Heart right ventricle (tissue), 16 donors: ENCODE results near the gene VWA5B1. TPM values are rescaled to one million over a fixed set of nuclear protein-coding genes. Genes with fewer than 3 reads are reported as not detected.
A peak's percentile ranks its signal among the peaks of the same experiment; 100 is the strongest.

Experiments used
- ATAC-seq, 8 donors: fragments of 200-7000 bp; cut with Tn5 transposase; one replicate each; pipeline ENCODE4 v1.9.1; 2020; ENCODE audit warnings: mild to moderate bottlenecking in 8 of 8, moderate library complexity in 8 of 8, moderate number of reproducible peaks in 1 of 8
- DNase-seq, 2 donors: peaks; one replicate each; pipeline ENCODE4 v3.0.0-alpha.2; 2020
- H3K27ac ChIP-seq, 10 donors: fragments of 200-600 bp; sonication (generic) in 2 of 10; one replicate each; pipeline versions ENCODE4 v1.5.0 to v1.8.0; 2020 to 2022; ENCODE audit warnings: mild to moderate bottlenecking in 3 of 10
- H3K27me3 ChIP-seq, 7 donors: fragments of 200-600 bp; one replicate each; pipeline ENCODE4 v1.8.0; 2021 to 2022; ENCODE audit warnings: mild to moderate bottlenecking in 2 of 7
- H3K36me3 ChIP-seq, 9 donors: fragments of 200-600 bp; sonication (generic) in 1 of 9; one replicate each; pipeline versions ENCODE4 v1.5.0 to v1.8.0; 2020 to 2022; ENCODE audit warnings: mild to moderate bottlenecking in 2 of 9
- H3K4me1 ChIP-seq, 9 donors: fragments of 200-600 bp; sonication (generic) in 1 of 9; one replicate each; pipeline versions ENCODE4 v1.5.0 to v1.8.0; 2020 to 2022; ENCODE audit warnings: mild to moderate bottlenecking in 4 of 9
- H3K4me3 ChIP-seq, 10 donors: fragments of 200-600 bp; sonication (generic) in 2 of 10; one replicate each; pipeline versions ENCODE4 v1.5.0 to v1.8.0; 2020 to 2022; ENCODE audit warnings: mild to moderate bottlenecking in 7 of 10, moderate library complexity in 2 of 10
- H3K9me3 ChIP-seq, 11 donors: fragments of 200-600 bp in 10 of 11; sonication (generic) in 2 of 11; one replicate each; pipeline versions ENCODE4 v1.5.0 to v1.8.0; 2013 to 2022; ENCODE audit warnings: mild to moderate bottlenecking in 2 of 11, control low read depth in 1 of 11, moderate library complexity in 1 of 11
- WGBS, 2 donors: extraction: QIAGEN DNeasy Blood & Tissue Kit; methylation state at CpG; one replicate each; pipeline ENCODE4 v1.1.7; 2013; ENCODE audit warnings: inconsistent platforms in 1 of 2; 5-methylcytosine and 5-hydroxymethylcytosine counted together
- intact Hi-C, 10 donors: fragments of 100-400 bp; cut with DNase I; formaldehyde crosslinking; loops; one replicate each; pipeline versions ENCODE4 v1.11.1 to v1.14.2; 2022
- polyA plus RNA-seq, 2 donors: library from polyadenylated mRNA; stranded (reverse); fragments of 200-250 nt; gene quantifications; one replicate each; pipeline ENCODE4 v1.2.3, GENCODE V29; 2013
- total RNA-seq, 10 donors: library from RNA; stranded (reverse); fragmentation: NEBNext Ultra II Directional in 3 of 10; extraction: Animal tissue kit (Norgen Biotek cat#: 25700) in 3 of 10; gene quantifications; one replicate each; pipeline versions ENCODE4 v1.2.1 to v1.2.4, GENCODE V29; 2021 to 2023
- TF ChIP-seq, protein P1 (sequence below), 9 donors: fragments of 200-600 bp; sonication (generic) in 2 of 9; IDR thresholded peaks; one replicate each; pipeline versions ENCODE4 v1.5.0 to v1.8.0; 2021 to 2022; ENCODE audit warnings: antibody characterized with exemption in 9 of 9, mild to moderate bottlenecking in 5 of 9, moderate library complexity in 1 of 9
- donor health status: Arrhythmogenic right ventricular cardiomyopathy.
- donor health status: ischemic (EF 13 %, LVEDD 7.1; RV severe dilation, severe dysfunction).
- donor health status: healthy with polysubstance abuse.
- donor health status: DM: no; HTN: yes; CAD: no.
- donor health status: DM: no; HTN: no; CAD: no.
- donor health status: ischemic (EF 25% LVEDD 6.9; RV normal size, moderate dysfunction).
- donor health status: ischemic (EF 25% LVEDD 5.7; RV mildly dilated, moderate dysfunction).
- donor health status: healthy.
- donor health status: DM: yes; HTN: yes; CAD: no.
- donor health status: Ischemic cardiomyopathy.
- donor health status: ischemic (EF 35%, LVEDD 5.7; RV mildly dilated, moderate dysfunction).
- donor health status: nonischemic (EF 11% LVEDD 7.7; RV severe dilation, severe dysfunction).
- donor health status: DM: yes; HTN: yes; CAD: no.
- donor health status: PGD.
- donor health status: ischemic (EF 29% LVEDD 5.4; RV normal size, mild dysfunction).
- donor health status: nonischemic (EF 23%, LVEDD 6.1; RV moderate dilation, normal function).

VWA5B1 gene
- total and polyA plus RNA-seq, 12 donors = 0.03 to 1.2 (median 0.18) TPM; not detected in 9

DNA sequence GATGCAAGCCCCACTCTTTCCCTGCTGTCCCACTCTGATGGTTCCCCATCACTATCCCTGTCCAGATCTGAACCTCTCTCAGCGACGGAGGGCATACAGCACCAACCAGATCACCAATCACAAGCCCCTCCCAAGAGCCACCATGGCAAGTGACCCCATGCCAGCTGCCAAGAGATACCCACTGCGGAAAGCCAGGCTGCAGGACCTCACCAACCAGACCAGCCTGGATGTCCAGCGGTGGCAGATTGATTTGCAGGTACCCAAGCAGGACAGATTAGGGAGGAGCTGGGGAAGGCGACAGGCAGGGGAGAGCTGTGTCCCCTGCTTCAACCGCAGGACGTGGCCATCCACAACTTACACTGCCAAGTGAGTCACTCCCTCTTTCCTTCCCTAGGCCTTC lies 46.9 kb downstream of the VWA5B1 start:
- H3K36me3 ChIP-seq = no peaks in the 10 kb centered on the region
- WGBS, 2 donors = 85% methylated on average over 7 of the region's 7 CpGs
- intact Hi-C loops = no loop called here

DNA sequence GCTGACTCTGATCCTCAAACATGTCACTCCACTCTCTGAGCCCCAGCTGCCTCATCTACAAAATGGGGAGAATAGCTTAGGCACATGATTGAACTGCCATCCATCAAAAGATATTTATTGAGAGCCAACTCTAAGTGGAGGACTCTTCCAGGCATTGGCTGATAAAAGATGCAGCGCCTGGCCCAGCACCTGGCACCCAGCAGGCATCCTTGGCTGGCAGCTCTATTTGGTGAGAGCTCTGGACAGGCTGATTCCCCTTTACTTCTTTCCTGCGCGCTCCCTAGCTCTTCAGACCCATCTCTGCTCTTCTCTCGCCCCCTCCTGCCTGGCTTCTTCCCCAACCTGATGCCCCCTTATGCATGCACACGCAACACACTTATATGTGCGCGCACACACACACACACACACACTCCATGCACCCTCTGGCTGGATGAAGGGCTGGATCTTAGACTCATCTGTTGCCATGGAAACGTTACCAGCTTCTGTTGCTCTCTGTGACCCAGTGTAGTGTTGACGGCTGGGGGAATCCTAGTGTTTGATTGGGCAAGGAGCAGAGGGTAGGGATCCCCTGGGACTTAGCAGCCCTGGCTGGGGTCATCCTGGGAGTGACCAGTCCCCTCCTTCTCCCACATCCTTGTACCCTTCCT lies 49.3 kb downstream of the VWA5B1 start:
- Histone ChIP-seq H3K4me3 (no peak overlapping the region), H3K27ac (no peak overlapping the region), H3K27me3 (peaks cover 0 to 31% (median 28%) of the 10 kb centered on the region in 7 donors), H3K36me3 (no peaks in the 10 kb centered on the region), H3K9me3 (no peaks in the 10 kb centered on the region), H3K4me1 (peaks cover 0 to 6% (median 0%) of the 10 kb centered on the region in 9 donors)
- 64 to 66% methylated on average over 9 of the region's 9 CpGs for WGBS, 2 donors
- TF ChIP-seq, protein P1, sequence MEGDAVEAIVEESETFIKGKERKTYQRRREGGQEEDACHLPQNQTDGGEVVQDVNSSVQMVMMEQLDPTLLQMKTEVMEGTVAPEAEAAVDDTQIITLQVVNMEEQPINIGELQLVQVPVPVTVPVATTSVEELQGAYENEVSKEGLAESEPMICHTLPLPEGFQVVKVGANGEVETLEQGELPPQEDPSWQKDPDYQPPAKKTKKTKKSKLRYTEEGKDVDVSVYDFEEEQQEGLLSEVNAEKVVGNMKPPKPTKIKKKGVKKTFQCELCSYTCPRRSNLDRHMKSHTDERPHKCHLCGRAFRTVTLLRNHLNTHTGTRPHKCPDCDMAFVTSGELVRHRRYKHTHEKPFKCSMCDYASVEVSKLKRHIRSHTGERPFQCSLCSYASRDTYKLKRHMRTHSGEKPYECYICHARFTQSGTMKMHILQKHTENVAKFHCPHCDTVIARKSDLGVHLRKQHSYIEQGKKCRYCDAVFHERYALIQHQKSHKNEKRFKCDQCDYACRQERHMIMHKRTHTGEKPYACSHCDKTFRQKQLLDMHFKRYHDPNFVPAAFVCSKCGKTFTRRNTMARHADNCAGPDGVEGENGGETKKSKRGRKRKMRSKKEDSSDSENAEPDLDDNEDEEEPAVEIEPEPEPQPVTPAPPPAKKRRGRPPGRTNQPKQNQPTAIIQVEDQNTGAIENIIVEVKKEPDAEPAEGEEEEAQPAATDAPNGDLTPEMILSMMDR (IDR thresholded peaks at IDR 0.05) = no peak
- intact Hi-C loops = no loop called here
- DNase-seq (no peak), ATAC-seq (no peak)

More for the DNA sequence above, 46.9 kb downstream of the VWA5B1 start:
- H3K9me3 ChIP-seq = no peaks in the 10 kb centered on the region
- peaks cover 0 to 20% (median 12%) of the 10 kb centered on the region in 7 donors for H3K27me3 ChIP-seq
- no peak overlapping the region for H3K4me3 ChIP-seq
- no peak overlapping the region for H3K27ac ChIP-seq
- H3K4me1 ChIP-seq = no peaks in the 10 kb centered on the region
- no peak for ATAC-seq
- DNase-seq = no peak
- TF ChIP-seq, protein P1 (IDR thresholded peaks at IDR 0.05) = no peak

DNA sequence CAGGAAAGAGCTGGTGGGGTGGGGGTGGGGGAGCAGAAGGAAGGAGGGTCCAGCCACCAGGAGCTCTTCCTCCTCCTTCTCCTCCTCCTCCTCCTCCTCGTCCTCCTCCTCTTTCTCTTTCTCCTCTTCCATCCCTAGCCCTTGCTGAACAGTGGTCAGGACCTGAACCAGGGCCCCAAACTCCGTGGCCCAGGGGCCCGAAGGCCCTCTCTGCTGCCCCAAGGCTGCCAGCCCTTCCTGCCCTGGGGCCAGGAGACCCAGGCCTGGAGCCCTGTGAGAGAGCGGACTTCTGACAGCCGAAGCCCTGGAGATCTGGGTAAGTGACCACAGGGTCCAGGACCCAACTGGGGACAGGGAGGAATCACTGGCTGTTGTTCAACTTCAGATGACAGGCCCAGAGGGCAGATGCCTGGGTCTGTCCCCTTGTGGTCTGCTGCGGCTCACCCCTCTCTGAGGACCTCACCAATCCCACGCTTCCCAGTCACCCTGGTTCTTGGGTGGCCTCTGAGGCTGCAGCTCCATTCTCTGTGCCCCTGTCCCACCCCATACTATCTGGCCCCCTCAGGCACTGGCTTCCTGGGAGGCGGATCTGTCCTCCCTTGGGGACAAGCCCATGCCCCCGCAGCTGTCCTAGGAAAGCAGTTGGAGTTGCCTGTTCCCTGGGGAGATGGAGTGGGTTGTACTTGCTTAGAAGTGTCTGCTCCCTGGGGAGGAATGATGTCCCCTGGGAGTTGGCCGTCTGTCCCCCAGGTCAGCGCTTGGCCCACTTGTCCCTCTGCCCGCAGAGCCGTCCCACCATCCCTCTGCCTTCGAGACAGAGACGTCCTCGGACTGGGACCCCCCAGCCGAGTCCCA lies 51.8 kb downstream of the VWA5B1 start:
- Histone ChIP-seq H3K36me3 (no peaks in the 10 kb centered on the region), H3K27ac (no peak overlapping the region), H3K4me3 (peak overlapping the region in 7 of 10 donors; percentile 12 to 40 (median 30)), H3K9me3 (peaks cover 0 to 10% (median 0%) of the 10 kb centered on the region in 11 donors), H3K27me3 (peaks cover 0 to 36% (median 22%) of the 10 kb centered on the region in 7 donors), H3K4me1 (peaks cover 0 to 6% (median 0%) of the 10 kb centered on the region in 9 donors)
- WGBS, 2 donors = 52% methylated on average over 17 of the region's 17 CpGs
- intact Hi-C loops = no loop called here
- TF ChIP-seq, protein P1 (IDR thresholded peaks at IDR 0.05) = no peak
- DNase-seq (no peak), ATAC-seq (peak in 3 of 8 donors; percentile 8 to 40 (median 20))

DNA sequence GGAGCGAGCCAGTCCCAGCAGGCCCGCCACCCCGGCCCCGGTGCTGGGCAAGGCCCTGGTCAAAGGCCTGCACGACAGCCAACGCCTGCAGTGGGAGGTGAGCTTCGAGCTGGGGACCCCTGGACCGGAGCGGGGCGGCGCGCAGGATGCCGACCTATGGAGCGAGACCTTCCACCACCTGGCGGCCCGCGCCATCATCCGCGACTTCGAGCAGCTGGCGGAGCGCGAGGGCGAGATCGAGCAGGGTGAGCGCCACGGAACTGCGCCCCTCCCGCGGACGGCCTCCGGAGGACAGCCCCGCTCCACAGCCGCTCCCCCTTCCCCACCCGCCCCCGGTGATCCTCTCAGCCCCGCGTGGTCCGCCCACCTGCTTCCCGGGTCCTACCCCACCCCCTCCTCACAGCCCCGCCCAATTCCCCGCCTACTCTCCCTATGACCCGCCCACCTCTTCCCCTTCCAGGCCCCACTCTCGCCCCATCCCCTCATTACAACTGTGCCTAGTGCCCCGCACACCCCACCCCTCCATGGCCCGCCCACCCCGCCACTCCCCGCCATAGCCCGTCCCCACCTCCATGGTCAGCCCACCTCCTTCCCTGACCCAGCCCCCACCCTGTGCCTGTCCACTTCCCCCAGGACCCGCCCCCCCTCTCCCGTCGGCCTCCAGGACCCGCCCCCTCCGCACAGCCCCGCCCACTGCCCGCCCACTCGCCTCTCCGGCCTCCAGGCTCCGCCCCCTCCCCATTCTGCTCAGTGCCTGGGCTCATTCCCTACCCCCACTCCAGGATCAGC lies 52.7 kb downstream of the VWA5B1 start:
- Histone ChIP-seq H3K9me3 (peaks cover 0 to 10% (median 0%) of the 10 kb centered on the region in 11 donors), H3K4me1 (peaks cover 0 to 6% (median 0%) of the 10 kb centered on the region in 9 donors), H3K27ac (no peak overlapping the region), H3K4me3 (peak overlapping the region in 8 of 10 donors; percentile 10 to 40 (median 29)), H3K27me3 (peaks cover 0 to 36% (median 19%) of the 10 kb centered on the region in 7 donors), H3K36me3 (no peaks in the 10 kb centered on the region)
- peak in 6 of 8 donors; percentile 17 to 68 (median 46) for ATAC-seq
- TF ChIP-seq, protein P1 (IDR thresholded peaks at IDR 0.05) = peak in 1 of 9 donors; percentile 12
- peak; percentile 19 to 52 for DNase-seq
- WGBS, 2 donors = 4 to 7% methylated on average over 33 to 59 of the region's 59 CpGs
- intact Hi-C loops = no loop called here
